Keratinocyte (primary cell): ENCODE measurements around the gene RELT. TPM values are rescaled to one million over a fixed set of nuclear protein-coding genes. Genes with fewer than 3 reads are reported as not detected.

Experiments used
- DNase-seq: peaks from one replicate; pipeline ENCODE4 v3.0.0-alpha.2; 2011; ENCODE audit warnings: low read depth, missing footprints, low spot score
- FAIRE-seq: peaks from 2 replicates; lab custom pipeline; 2011; peaks lifted over from hg19 to GRCh38; lab: Jason Lieb, UNC
- H2AFZ ChIP-seq: 2 replicates; pipeline ENCODE4 v1.6.0; 2012; ENCODE audit warnings: low read length, control low read depth, inconsistent platforms; ENCODE audit not compliant: control insufficient read depth
- H3K27ac ChIP-seq: 2 replicates; pipeline ENCODE4 v1.5.1; 2011; ENCODE audit warnings: low read length; ENCODE audit not compliant: control insufficient read depth, insufficient read depth
- H3K27me3 ChIP-seq: 3 replicates; pipeline ENCODE4 v1.6.0; 2011; ENCODE audit warnings: low read length; ENCODE audit not compliant: control insufficient read depth, insufficient read depth; ENCODE audit errors: extremely low read depth
- H3K36me3 ChIP-seq, 2 experiments: 2 replicates in 1 of 2; 3 replicates in 1 of 2; pipeline ENCODE4 v1.5.1; 2011; ENCODE audit warnings: low read length in 2 of 2, mild to moderate bottlenecking in 1 of 2; ENCODE audit not compliant: control insufficient read depth in 2 of 2, insufficient read depth in 2 of 2; ENCODE audit errors: extremely low read depth in 1 of 2
- H3K4me1 ChIP-seq: 3 replicates; pipeline ENCODE4 v1.5.1; 2011; ENCODE audit warnings: low read length; ENCODE audit not compliant: control insufficient read depth, insufficient read depth; ENCODE audit errors: extremely low read depth
- H3K4me2 ChIP-seq: 3 replicates; pipeline ENCODE4 v1.6.0; 2011; ENCODE audit warnings: low read depth, low read length; ENCODE audit not compliant: control insufficient read depth, insufficient read depth; ENCODE audit errors: extremely low read depth
- H3K4me3 ChIP-seq, 3 experiments: fragments of 200-600 bp in 1 of 3; sonication (generic) in 1 of 3; 2 replicates in 2 of 3; 3 replicates in 1 of 3; pipeline ENCODE4 v1.5.1; 2011 to 2016; ENCODE audit warnings: low read length in 3 of 3, mild to moderate bottlenecking in 3 of 3, control low read depth in 2 of 3, inconsistent platforms in 1 of 3, low read depth in 1 of 3, mixed read lengths in 1 of 3, mixed run types in 1 of 3, moderate library complexity in 1 of 3; ENCODE audit not compliant: control insufficient read depth in 2 of 3, insufficient read depth in 2 of 3; ENCODE audit errors: extremely low read depth in 1 of 3
- H3K79me2 ChIP-seq: 2 replicates; pipeline ENCODE4 v1.6.0; 2012; ENCODE audit warnings: low read length; ENCODE audit not compliant: control insufficient read depth, insufficient read depth
- H3K9ac ChIP-seq: 3 replicates; pipeline ENCODE4 v1.6.0; 2011; ENCODE audit warnings: low read length; ENCODE audit not compliant: control insufficient read depth, insufficient read depth; ENCODE audit errors: extremely low read depth
- H3K9me1 ChIP-seq: 3 replicates; pipeline ENCODE4 v1.6.0; 2011; ENCODE audit warnings: low read length; ENCODE audit not compliant: control insufficient read depth, insufficient read depth; ENCODE audit errors: extremely low read depth
- H3K9me3 ChIP-seq: 2 replicates; pipeline ENCODE4 v1.5.1; 2012; ENCODE audit warnings: low read depth, low read length; ENCODE audit not compliant: control insufficient read depth
- H4K20me1 ChIP-seq: 3 replicates; pipeline ENCODE4 v1.6.0; 2011; ENCODE audit warnings: low read length; ENCODE audit not compliant: control insufficient read depth, insufficient read depth; ENCODE audit errors: extremely low read depth
- EZH2 ChIP-seq: IDR thresholded peaks from one replicate; pipeline ENCODE4 v1.6.1; 2012; ENCODE audit warnings: inconsistent platforms, mild to moderate bottlenecking, low read length, moderate library complexity
- dilution Hi-C: fragments of 300-500 bp; cut with MboI; formaldehyde crosslinking; loops from one replicate; pipeline ENCODE4 v1.7.0; 2020; ENCODE audit warnings: low sequenced_read_pairs; ENCODE audit not compliant: extremely low pct_ligation_motif_present
- polyA plus RNA-seq, 5 experiments: library from polyadenylated mRNA; depleted of rRNA in 3 of 5; stranded (reverse) in 3 of 5; stranded (forward) in 1 of 5; unstranded in 1 of 5; fragments of >200 nt; gene quantifications; 1 replicate in 1 of 5; 2 replicates in 3 of 5; 3 replicates in 1 of 5; pipeline versions ENCODE4 v1.2.1 to v1.2.3, GENCODE V29; 2011 to 2012; ENCODE audit warnings: missing spikeins in 2 of 5, low read depth in 1 of 5, low replicate concordance in 1 of 5
- TF ChIP-seq, protein P1 (sequence below), 3 experiments: IDR thresholded peaks in 1 of 3; conservative IDR thresholded peaks in 1 of 3; optimal IDR thresholded peaks in 1 of 3; 2 replicates in 2 of 3; 3 replicates in 1 of 3; pipeline versions ENCODE3 to v1.5.1; 2011; ENCODE audit warnings: low read length in 3 of 3, mild to moderate bottlenecking in 3 of 3, moderate library complexity in 2 of 3, control low read depth in 1 of 3, inconsistent platforms in 1 of 3; ENCODE audit not compliant: insufficient read depth in 2 of 3; ENCODE audit errors: extremely low read depth in 1 of 3

Gene RELT
- polyA plus RNA-seq, 1 donor (not counting 4 experiments of a cell fraction or from before 2014, with no cell fraction given): 4.2 TPM

- no peak for FAIRE-seq
- no peak for TF ChIP-seq EZH2
- TF ChIP-seq, protein P1, sequence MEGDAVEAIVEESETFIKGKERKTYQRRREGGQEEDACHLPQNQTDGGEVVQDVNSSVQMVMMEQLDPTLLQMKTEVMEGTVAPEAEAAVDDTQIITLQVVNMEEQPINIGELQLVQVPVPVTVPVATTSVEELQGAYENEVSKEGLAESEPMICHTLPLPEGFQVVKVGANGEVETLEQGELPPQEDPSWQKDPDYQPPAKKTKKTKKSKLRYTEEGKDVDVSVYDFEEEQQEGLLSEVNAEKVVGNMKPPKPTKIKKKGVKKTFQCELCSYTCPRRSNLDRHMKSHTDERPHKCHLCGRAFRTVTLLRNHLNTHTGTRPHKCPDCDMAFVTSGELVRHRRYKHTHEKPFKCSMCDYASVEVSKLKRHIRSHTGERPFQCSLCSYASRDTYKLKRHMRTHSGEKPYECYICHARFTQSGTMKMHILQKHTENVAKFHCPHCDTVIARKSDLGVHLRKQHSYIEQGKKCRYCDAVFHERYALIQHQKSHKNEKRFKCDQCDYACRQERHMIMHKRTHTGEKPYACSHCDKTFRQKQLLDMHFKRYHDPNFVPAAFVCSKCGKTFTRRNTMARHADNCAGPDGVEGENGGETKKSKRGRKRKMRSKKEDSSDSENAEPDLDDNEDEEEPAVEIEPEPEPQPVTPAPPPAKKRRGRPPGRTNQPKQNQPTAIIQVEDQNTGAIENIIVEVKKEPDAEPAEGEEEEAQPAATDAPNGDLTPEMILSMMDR (optimal IDR thresholded peaks at IDR 0.05 in 1 of 3, IDR thresholded peaks at IDR 0.05 in 1 of 3, conservative IDR thresholded peaks at IDR 0.05 in 1 of 3; ENCODE audit: extremely low read depth in 1 of 3, insufficient read depth in 2 of 3, low read length in 3 of 3): no peak
- no peaks in the 10 kb centered on the region for H3K4me1 ChIP-seq
- no peaks in the 10 kb centered on the region for H3K9me3 ChIP-seq
- dilution Hi-C loops: no loop called here
- no peak overlapping the region for H3K4me2 ChIP-seq
- no peak overlapping the region for H3K27ac ChIP-seq
- no peaks in the 10 kb centered on the region for H4K20me1 ChIP-seq
- DNase-seq: no peak
- H3K4me3 ChIP-seq: no peak overlapping the region
- no peaks in the 10 kb centered on the region for H3K9me1 ChIP-seq
- no peaks in the 10 kb centered on the region for H3K79me2 ChIP-seq
- H2AFZ ChIP-seq: no peak overlapping the region
- H3K27me3 ChIP-seq: no peaks in the 10 kb centered on the region
- H3K9ac ChIP-seq: no peak overlapping the region
- peaks cover 0 to 1% of the 10 kb centered on the region in 2 experiments for H3K36me3 ChIP-seq
These were observed 18.1 kb upstream of the RELT start for GRCh38 chr11:73358071-73358470.

DNA sequence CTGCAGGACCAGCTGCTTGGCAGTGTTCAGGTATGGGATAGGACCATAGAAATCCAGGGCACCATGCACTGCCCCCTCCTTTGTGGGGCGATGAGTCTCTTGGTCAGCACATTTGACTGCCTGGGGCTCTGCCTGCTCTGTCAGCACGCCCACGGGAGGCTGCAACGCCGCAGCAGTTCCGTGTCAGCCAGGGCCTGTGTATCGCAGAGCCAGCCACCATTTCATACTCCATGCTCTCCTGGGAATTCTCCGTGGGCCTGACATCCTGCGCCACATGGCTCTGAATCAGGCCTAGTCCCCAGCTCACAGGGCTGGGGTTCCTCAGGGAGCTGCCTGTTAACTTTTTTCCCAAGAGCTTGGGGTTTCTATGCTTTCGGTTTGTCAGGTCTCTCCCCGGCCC is 16.9 kb upstream of the RELT start:
- Histone ChIP-seq H3K4me1 (no peaks in the 10 kb centered on the region), H4K20me1 (no peaks in the 10 kb centered on the region), H3K79me2 (no peaks in the 10 kb centered on the region), H3K9me1 (no peaks in the 10 kb centered on the region), H2AFZ (no peak overlapping the region), H3K9me3 (no peaks in the 10 kb centered on the region), H3K27me3 (no peaks in the 10 kb centered on the region), H3K27ac (no peak overlapping the region), H3K9ac (no peak overlapping the region), H3K4me3 (no peak overlapping the region), H3K36me3 (peaks cover 0 to 7% of the 10 kb centered on the region in 2 experiments), H3K4me2 (no peak overlapping the region)
- dilution Hi-C loops: no loop called here
- no peak for DNase-seq
- FAIRE-seq: no peak
- TF ChIP-seq EZH2: no peak
- TF ChIP-seq, protein P1 (optimal IDR thresholded peaks at IDR 0.05 in 1 of 3, IDR thresholded peaks at IDR 0.05 in 1 of 3, conservative IDR thresholded peaks at IDR 0.05 in 1 of 3; ENCODE audit: extremely low read depth in 1 of 3, insufficient read depth in 2 of 3, low read length in 3 of 3): no peak
